ENCODE data around the gene GPR89B.
A peak's percentile ranks its signal among the peaks of the same experiment; 100 is the strongest.
"Not testable (repeated sequence)": the region's sequence is repeated elsewhere in the genome, so short reads cannot be mapped to it uniquely, and the experiment has no call there.

Gene GPR89B

GRCh38 chr1:148037850-148038461 lies 109.7 kb downstream of the GPR89B start:
- DNase-seq: not testable (repeated sequence)

- peak; percentile 73 for DNase-seq
Measured at GRCh38 chr1:148038462-148039333, 110.5 kb downstream of the GPR89B start.

All from retina (tissue), 1 donor.